ENCODE measurements around the gene UTRN. TPM values are rescaled to one million over a fixed set of nuclear protein-coding genes. Genes with fewer than 3 reads are reported as not detected.

The UTRN gene
- polyA plus RNA-seq, 1 donor (not counting 4 experiments of a cell fraction or from before 2014, with no cell fraction given), result 23.7 TPM

- Histone ChIP-seq H3K4me1 (ENCODE audit: control insufficient read depth, extremely low read depth, insufficient read depth, low read length) (no peaks in the 10 kb centered on the region), H3K4me3 (ENCODE audit: control insufficient read depth in 2 of 3, extremely low read depth in 1 of 3, insufficient read depth in 2 of 3, low read depth in 1 of 3, low read length in 3 of 3) (no peak overlapping the region), H3K27me3 (ENCODE audit: control insufficient read depth, extremely low read depth, insufficient read depth, low read length) (no peaks in the 10 kb centered on the region), H3K27ac (ENCODE audit: control insufficient read depth, insufficient read depth, low read length) (no peak overlapping the region), H3K36me3 (ENCODE audit: control insufficient read depth in 2 of 2, extremely low read depth in 1 of 2, insufficient read depth in 2 of 2, low read length in 2 of 2) (no peaks in the 10 kb centered on the region), H3K9me3 (ENCODE audit: control insufficient read depth, low read depth, low read length) (no peaks in the 10 kb centered on the region), H4K20me1 (ENCODE audit: control insufficient read depth, extremely low read depth, insufficient read depth, low read length) (no peaks in the 10 kb centered on the region), H2AFZ (ENCODE audit: control insufficient read depth, low read length) (no peak overlapping the region), H3K9ac (ENCODE audit: control insufficient read depth, extremely low read depth, insufficient read depth, low read length) (no peak overlapping the region), H3K9me1 (ENCODE audit: control insufficient read depth, extremely low read depth, insufficient read depth, low read length) (no peaks in the 10 kb centered on the region), H3K79me2 (ENCODE audit: control insufficient read depth, insufficient read depth, low read length) (no peaks in the 10 kb centered on the region), H3K4me2 (ENCODE audit: control insufficient read depth, extremely low read depth, insufficient read depth, low read depth, low read length) (no peak overlapping the region)
- TF ChIP-seq CTCF (optimal IDR thresholded peaks at IDR 0.05 in 1 of 3, IDR thresholded peaks at IDR 0.05 in 1 of 3, conservative IDR thresholded peaks at IDR 0.05 in 1 of 3; ENCODE audit: extremely low read depth in 1 of 3, insufficient read depth in 2 of 3, low read length in 3 of 3), result no peak
- FAIRE-seq (no peak), DNase-seq (ENCODE audit: low read depth, low spot score) (no peak)
- dilution Hi-C loops (cut with MboI; ENCODE audit: extremely low pct_ligation_motif_present, low sequenced_read_pairs), result no loop called here
These were observed 30.3 kb downstream of the UTRN start for GRCh38 chr6:144315226-144315980.

- no peak overlapping the region for H3K4me2 ChIP-seq (ENCODE audit: control insufficient read depth, extremely low read depth, insufficient read depth, low read depth, low read length)
- FAIRE-seq (no peak), DNase-seq (ENCODE audit: low read depth, low spot score) (no peak)
- H3K4me3 ChIP-seq (ENCODE audit: control insufficient read depth in 2 of 3, extremely low read depth in 1 of 3, insufficient read depth in 2 of 3, low read depth in 1 of 3, low read length in 3 of 3), result no peak overlapping the region
- no peak overlapping the region for H3K9ac ChIP-seq (ENCODE audit: control insufficient read depth, extremely low read depth, insufficient read depth, low read length)
- H3K4me1 ChIP-seq (ENCODE audit: control insufficient read depth, extremely low read depth, insufficient read depth, low read length), result no peaks in the 10 kb centered on the region
- TF ChIP-seq CTCF (optimal IDR thresholded peaks at IDR 0.05 in 1 of 3, IDR thresholded peaks at IDR 0.05 in 1 of 3, conservative IDR thresholded peaks at IDR 0.05 in 1 of 3; ENCODE audit: extremely low read depth in 1 of 3, insufficient read depth in 2 of 3, low read length in 3 of 3) (no peak), EZH2 (IDR thresholded peaks at IDR 0.05; ENCODE audit: low read length) (no peak)
- H3K9me1 ChIP-seq (ENCODE audit: control insufficient read depth, extremely low read depth, insufficient read depth, low read length), result no peaks in the 10 kb centered on the region
- no peak overlapping the region for H3K27ac ChIP-seq (ENCODE audit: control insufficient read depth, insufficient read depth, low read length)
- no peaks in the 10 kb centered on the region for H3K27me3 ChIP-seq (ENCODE audit: control insufficient read depth, extremely low read depth, insufficient read depth, low read length)
- no peaks in the 10 kb centered on the region for H4K20me1 ChIP-seq (ENCODE audit: control insufficient read depth, extremely low read depth, insufficient read depth, low read length)
- dilution Hi-C loops (cut with MboI; ENCODE audit: extremely low pct_ligation_motif_present, low sequenced_read_pairs), result no loop called here
- no peaks in the 10 kb centered on the region for H3K36me3 ChIP-seq (ENCODE audit: control insufficient read depth in 2 of 2, extremely low read depth in 1 of 2, insufficient read depth in 2 of 2, low read length in 2 of 2)
- H3K79me2 ChIP-seq (ENCODE audit: control insufficient read depth, insufficient read depth, low read length), result no peaks in the 10 kb centered on the region
- no peaks in the 10 kb centered on the region for H3K9me3 ChIP-seq (ENCODE audit: control insufficient read depth, low read depth, low read length)
- no peak overlapping the region for H2AFZ ChIP-seq (ENCODE audit: control insufficient read depth, low read length)
These were observed 31.1 kb downstream of the UTRN start for GRCh38 chr6:144315981-144316861.
